ENCODE data around the gene FASTKD2. TPM values are rescaled to one million over a fixed set of nuclear protein-coding genes. Genes with fewer than 3 reads are reported as not detected.

The FASTKD2 gene
- total RNA-seq, 2 donors from 2014 or later, result 19.5 to 21.4 TPM

DNA sequence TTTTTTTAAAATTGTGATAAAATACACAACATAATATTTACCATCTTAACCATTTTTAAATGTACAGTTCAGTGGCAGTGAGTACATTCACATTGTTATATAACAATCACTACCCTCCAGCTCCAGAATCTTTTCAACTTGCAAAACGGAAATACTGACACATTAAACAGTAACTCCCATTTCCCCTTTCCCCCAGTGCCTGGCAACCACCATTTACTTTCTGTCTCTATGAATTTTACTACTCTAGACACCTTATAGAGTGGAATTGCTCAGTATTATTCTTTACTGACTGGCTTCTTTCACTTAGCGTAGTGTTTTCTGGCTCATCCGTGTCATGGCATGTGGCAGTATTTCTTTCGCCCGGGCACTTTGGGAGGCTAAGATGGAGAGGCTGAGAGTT, 32.6 kb downstream of the FASTKD2 start:
- intact Hi-C loops (cut with DNase I), result no loop called here
- no peak overlapping the region for H3K27ac ChIP-seq
- no peaks in the 10 kb centered on the region for H3K4me1 ChIP-seq (replicated peaks)
- DNase-seq (ENCODE audit: low spot score), result no peak
- 84% methylated on average over 5 of the region's 5 CpGs for WGBS
- no peak overlapping the region for H3K4me3 ChIP-seq
- no peaks in the 10 kb centered on the region for H3K27me3 ChIP-seq (replicated peaks; ENCODE audit: insufficient read depth)
- H3K9me3 ChIP-seq, result no peaks in the 10 kb centered on the region
- no peaks in the 10 kb centered on the region for H3K36me3 ChIP-seq
- TF ChIP-seq POLR2AphosphoS5 (IDR thresholded peaks at IDR 0.05) (no peak), POLR2A (IDR thresholded peaks at IDR 0.05) (no peak)
- TF ChIP-seq, protein P1, sequence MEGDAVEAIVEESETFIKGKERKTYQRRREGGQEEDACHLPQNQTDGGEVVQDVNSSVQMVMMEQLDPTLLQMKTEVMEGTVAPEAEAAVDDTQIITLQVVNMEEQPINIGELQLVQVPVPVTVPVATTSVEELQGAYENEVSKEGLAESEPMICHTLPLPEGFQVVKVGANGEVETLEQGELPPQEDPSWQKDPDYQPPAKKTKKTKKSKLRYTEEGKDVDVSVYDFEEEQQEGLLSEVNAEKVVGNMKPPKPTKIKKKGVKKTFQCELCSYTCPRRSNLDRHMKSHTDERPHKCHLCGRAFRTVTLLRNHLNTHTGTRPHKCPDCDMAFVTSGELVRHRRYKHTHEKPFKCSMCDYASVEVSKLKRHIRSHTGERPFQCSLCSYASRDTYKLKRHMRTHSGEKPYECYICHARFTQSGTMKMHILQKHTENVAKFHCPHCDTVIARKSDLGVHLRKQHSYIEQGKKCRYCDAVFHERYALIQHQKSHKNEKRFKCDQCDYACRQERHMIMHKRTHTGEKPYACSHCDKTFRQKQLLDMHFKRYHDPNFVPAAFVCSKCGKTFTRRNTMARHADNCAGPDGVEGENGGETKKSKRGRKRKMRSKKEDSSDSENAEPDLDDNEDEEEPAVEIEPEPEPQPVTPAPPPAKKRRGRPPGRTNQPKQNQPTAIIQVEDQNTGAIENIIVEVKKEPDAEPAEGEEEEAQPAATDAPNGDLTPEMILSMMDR (IDR thresholded peaks at IDR 0.05), result no peak

DNA sequence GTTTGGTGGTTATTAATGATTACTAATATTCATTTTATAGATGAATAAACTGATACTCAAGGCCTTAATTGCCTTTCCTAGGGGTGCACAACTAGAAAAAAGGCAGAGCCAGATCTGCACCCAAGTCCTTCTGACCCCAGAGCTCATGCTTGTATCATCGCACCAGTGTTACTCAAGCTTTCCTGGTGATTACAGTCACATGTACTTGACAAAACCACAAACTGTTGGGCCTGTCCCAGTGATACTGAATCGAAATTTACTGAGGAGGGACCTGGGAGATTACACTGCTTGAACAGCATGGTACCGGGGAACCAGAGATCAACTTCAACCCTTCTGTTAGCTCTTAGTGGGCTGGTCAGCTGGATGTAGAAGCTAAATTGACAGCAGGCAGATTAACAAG, 33.7 kb downstream of the FASTKD2 start:
- 89% methylated on average over 3 of the region's 3 CpGs for WGBS

DNA sequence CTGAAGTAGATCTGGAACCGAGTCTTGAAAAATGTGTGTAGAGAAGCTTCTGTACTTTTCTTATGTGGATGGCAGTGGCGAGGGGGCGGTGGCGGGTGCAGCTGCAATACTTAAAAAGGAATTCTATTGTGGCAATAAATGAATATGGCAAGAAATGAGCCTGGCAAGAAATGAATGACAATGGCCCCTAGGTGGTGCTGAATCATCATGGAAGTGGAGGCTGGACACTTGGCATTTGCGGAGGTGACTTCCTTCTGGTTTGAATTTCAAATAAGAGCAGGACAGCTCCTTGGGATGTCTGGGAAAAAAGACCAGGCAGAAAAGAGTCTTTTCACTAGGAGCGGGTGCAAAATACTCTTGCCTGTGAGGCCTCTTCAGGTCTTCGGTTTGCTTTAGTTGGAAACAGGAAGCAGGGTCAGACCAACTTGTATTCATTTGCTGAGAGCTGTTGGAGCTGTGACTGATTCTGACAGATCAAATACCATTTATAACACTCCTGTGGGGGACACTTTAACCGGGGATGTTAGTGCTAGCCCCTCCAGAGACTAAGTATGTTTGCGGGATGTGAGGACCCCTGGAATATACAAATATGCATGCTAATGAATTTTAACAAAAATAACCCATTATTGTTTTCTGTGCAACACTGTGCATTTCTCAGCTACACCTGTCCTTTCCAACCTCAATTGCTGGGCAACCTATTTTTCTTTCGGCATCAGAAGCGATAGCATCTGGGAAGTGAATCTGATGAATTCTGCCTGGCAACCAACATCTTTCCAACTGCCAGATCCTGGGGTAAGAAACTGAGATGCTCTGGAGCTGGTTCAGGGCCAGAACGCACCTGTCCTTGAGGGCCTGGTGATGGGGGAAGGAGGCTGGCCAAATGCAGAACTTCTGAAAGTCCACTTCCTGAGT, 35.4 kb downstream of the FASTKD2 start:
- Histone ChIP-seq H3K36me3 (no peaks in the 10 kb centered on the region), H3K4me3 (no peak overlapping the region), H3K27me3 (replicated peaks; ENCODE audit: insufficient read depth) (no peaks in the 10 kb centered on the region), H3K9me3 (no peaks in the 10 kb centered on the region), H3K4me1 (replicated peaks) (no peaks in the 10 kb centered on the region), H3K27ac (no peak overlapping the region)
- intact Hi-C loops (cut with DNase I), result loop anchor here (1.0 to 5.0 kb wide), 3 partner anchors 182 to 675 kb away; partner anchors contain the start of gene KLF7
- TF ChIP-seq, protein P1 (IDR thresholded peaks at IDR 0.05), result peak; percentile 18 to 72 (median 60)
- TF ChIP-seq POLR2AphosphoS5 (IDR thresholded peaks at IDR 0.05) (peak; percentile 49), POLR2A (IDR thresholded peaks at IDR 0.05) (no peak)
- 31% methylated on average over 12 of the region's 12 CpGs for WGBS
- DNase-seq (ENCODE audit: low spot score), result peak; percentile 57

More for the DNA sequence above, 33.7 kb downstream of the FASTKD2 start:
- no peaks in the 10 kb centered on the region for H3K4me1 ChIP-seq (replicated peaks)
- H3K27me3 ChIP-seq (replicated peaks; ENCODE audit: insufficient read depth), result no peaks in the 10 kb centered on the region
- H3K9me3 ChIP-seq, result no peaks in the 10 kb centered on the region
- TF ChIP-seq, protein P1 (IDR thresholded peaks at IDR 0.05), result no peak
- TF ChIP-seq POLR2A (IDR thresholded peaks at IDR 0.05) (no peak), POLR2AphosphoS5 (IDR thresholded peaks at IDR 0.05) (no peak)
- H3K27ac ChIP-seq, result no peak overlapping the region
- no peaks in the 10 kb centered on the region for H3K36me3 ChIP-seq
- intact Hi-C loops (cut with DNase I), result no loop called here
- no peak for DNase-seq (ENCODE audit: low spot score)
- H3K4me3 ChIP-seq, result no peak overlapping the region

DNA sequence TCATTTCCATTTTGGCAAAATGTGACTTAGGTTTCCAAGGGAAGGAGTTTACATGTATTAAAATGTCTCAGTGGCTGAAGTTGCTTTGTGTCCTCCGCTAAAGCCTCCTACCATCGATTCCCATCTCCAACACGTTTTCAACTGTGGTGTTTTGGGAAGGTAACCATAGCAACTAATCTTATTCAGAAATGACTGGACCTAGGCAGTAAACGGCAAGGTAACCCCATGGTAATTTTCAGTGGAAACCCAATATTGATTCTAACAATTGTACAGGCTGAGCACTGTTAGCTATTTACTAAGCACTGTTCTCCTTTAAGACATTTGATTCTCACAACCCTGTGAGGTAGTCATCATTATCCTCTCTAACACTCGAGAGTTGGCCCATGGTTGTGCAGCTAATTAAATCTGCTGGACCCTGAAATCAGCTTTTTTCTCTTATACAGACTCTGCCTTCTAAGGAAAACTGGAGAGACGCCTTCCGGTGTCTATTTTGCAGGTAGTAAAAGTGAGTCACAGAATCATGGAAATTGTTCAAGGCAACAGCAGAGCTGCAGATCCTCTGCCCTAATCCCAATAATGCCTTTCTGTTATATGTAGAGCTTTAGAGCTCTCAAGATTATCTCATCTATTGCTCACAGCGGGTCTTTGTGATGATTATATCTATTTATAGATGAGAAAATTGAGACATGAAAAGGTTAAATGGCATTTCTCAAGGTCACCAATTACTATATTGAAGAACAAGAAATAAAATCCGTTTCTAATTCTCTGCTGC, 36.2 kb downstream of the FASTKD2 start:
- no peak overlapping the region for H3K27ac ChIP-seq
- H3K4me1 ChIP-seq (replicated peaks), result no peaks in the 10 kb centered on the region
- TF ChIP-seq POLR2A (IDR thresholded peaks at IDR 0.05), result no peak
- TF ChIP-seq, protein P1 (IDR thresholded peaks at IDR 0.05), result no peak
- no peak for TF ChIP-seq POLR2AphosphoS5 (IDR thresholded peaks at IDR 0.05)
- H3K27me3 ChIP-seq (replicated peaks; ENCODE audit: insufficient read depth), result no peaks in the 10 kb centered on the region
- DNase-seq (ENCODE audit: low spot score), result no peak
- WGBS, result 81% methylated on average over 9 of the region's 9 CpGs
- H3K9me3 ChIP-seq, result no peaks in the 10 kb centered on the region
- intact Hi-C loops (cut with DNase I), result loop anchor here (5.0 kb wide), 2 partner anchors 181 to 366 kb away; partner anchors contain the start of gene KLF7
- H3K4me3 ChIP-seq, result no peak overlapping the region
- H3K36me3 ChIP-seq, result no peaks in the 10 kb centered on the region

Measured in prostate gland (tissue), 2 donors.